ENCODE measurements around the gene LCP2.

Gene LCP2

GRCh38 chr5:170273968-170274710, 23.4 kb downstream of the LCP2 start:
- peak in 2 of 3 experiments; percentile 30 to 39 for DNase-seq (ENCODE audit: low read depth in 3 of 3)

GRCh38 chr5:170270293-170271069, 27.1 kb downstream of the LCP2 start:
- DNase-seq (ENCODE audit: low read depth in 3 of 3): no peak

- DNase-seq (ENCODE audit: low read depth in 3 of 3): no peak
These were observed 28.0 kb downstream of the LCP2 start for GRCh38 chr5:170269579-170269978.

- DNase-seq (ENCODE audit: low read depth in 3 of 3): no peak
These were observed 28.7 kb downstream of the LCP2 start for GRCh38 chr5:170268884-170269283.

GRCh38 chr5:170268153-170268689, 29.4 kb downstream of the LCP2 start:
- DNase-seq (ENCODE audit: low read depth in 3 of 3): no peak

GRCh38 chr5:170267431-170268152, 30.0 kb downstream of the LCP2 start:
- peak; percentile 49 to 59 (median 58) for DNase-seq (ENCODE audit: low read depth in 3 of 3)

DNA sequence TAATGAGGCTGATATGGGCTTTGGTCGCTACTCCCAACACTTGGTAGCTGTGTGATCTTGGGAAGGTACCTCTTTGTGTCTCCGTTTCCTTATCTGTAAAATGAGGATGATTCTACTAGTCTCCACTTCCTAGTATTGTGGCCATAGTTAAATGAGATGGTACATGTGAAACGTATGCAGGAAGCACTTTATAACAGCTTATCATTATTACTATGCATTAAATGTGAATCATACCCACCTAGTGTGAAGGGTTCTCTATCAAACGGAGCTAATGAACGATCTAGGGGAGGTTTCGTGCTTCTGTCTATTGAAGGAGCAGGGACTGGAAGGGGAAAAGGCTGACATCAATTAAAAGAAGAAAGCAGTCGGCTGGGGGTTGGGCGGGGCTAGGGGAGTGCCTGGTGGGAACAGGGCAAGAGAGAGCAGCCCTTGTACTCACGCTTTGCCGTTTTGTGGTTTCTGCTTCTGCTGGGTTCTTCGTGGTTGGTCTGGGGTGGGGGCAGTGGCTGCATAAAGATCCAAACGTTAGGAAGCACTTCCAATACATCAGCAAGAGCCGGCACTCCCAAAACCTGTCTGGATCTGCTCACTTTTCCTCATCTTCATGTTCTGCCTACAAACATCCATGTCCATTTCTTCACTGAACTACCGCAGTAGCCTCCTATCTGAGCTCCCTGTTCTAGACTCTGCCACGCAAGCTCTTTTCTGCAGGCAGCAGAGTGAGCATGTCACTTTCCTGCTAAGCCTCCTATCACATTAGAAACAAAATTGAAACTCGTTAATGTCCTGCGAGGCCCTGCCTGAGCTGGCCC, 30.8 kb downstream of the LCP2 start:
- DNase-seq (ENCODE audit: low read depth in 3 of 3): no peak

- DNase-seq (ENCODE audit: low read depth in 3 of 3): no peak
These were observed 32.1 kb downstream of the LCP2 start for GRCh38 chr5:170265522-170265921.

DNA sequence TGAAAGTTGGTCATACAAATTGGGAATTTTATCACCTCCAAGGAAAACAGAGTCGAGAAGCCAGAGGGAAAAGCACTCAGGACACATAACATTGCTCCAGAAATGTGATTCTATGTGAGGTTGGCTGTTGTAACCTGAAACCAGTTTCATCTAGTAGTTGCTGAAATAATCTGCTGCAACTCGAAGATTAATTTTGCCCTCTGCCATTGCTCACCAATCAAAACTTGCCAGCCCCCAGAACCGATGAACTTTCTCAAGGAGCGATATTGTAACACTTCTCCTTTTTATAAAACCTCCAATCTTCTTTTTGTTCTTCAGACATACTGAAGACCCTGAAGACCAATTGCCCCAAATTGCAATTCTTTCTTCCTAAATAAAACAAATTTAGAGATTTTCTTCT, 33.7 kb downstream of the LCP2 start:
- no peak for DNase-seq (ENCODE audit: low read depth in 3 of 3)

- DNase-seq (ENCODE audit: low read depth in 3 of 3): no peak
These were observed 35.2 kb downstream of the LCP2 start for GRCh38 chr5:170262061-170263045.

GRCh38 chr5:170261528-170262043, 36.0 kb downstream of the LCP2 start:
- no peak for DNase-seq (ENCODE audit: low read depth in 3 of 3)

DNA sequence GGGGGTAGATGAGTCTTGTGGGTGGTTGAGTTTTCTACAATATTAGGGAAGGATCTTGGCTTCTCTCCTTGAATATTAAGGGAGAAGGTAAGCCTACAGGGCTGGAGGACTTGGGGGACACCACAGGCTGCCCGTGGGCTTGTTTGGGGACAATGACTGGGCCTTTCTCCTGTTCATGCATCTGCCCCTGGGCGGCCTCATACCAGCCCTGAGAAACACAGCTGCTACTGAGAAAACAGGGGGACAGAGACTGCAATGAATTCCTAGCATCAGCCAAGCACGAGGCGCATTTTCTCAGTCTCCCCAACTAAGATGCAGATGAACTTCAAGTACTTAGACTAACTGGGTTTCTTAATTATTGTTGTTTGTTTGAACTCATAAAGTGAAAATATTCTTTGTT, 40.2 kb downstream of the LCP2 start:
- DNase-seq (ENCODE audit: low read depth in 3 of 3): no peak

DNA sequence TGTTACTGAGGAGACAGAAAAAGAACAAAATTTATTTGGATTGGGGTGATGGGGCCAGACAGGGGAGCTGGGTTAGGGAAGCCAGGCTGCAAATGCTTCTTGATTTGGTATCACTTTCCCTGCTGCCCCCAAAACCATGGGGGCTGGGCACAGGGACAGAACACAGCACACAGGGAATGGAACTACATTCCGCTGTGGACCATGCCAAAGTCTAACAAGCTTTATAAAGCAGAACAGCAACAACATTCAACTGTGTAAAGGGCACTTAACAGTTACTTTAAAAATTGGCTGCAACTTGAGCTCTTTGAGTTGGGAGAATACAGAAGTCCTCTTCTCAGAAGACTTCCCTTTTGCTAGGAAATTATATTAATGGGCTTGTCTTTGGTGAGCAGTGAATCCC, 41.0 kb downstream of the LCP2 start:
- DNase-seq (ENCODE audit: low read depth in 3 of 3): no peak

DNA sequence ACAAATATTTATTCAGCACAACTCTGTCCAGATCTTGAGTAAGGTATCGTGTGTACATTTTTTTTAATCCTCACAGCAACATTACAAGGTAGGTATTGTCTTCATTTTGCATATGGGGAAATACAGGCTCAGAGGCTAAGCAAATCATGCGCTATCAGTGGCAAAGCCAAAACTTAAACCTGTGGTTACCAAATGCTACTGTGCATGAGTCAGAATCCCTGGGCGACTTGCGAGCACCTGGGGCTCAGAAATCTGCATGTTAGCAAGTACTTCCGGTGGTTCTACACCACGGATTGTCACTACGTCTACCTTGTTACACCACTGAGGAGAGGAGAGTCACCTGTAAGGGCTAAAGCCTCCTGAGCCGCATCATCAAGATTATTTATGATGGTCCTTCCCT, 43.5 kb downstream of the LCP2 start:
- peak in 2 of 3 experiments; percentile 48 to 58 for DNase-seq (ENCODE audit: low read depth in 3 of 3)

GRCh38 chr5:170252720-170253350, 44.7 kb downstream of the LCP2 start:
- no peak for DNase-seq (ENCODE audit: low read depth in 3 of 3)

DNA sequence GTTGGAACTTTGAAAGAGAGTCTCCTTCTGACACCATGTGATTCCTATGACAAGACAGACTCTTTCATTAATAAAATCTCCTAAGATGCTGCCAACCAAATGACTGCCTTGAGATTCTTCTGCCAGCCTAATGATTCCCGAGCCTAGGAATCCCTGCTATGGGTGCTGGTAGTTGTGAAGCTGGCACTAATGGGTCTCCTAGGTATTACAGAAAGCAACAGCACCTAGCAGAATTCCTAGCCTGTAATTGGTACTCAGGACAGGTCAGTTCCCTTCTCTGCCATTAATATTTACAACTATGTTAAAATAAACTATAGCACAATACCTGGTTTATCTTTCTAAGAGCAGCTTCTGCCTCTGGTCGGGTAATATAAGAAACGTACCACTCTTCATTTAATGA, 45.5 kb downstream of the LCP2 start:
- no peak for DNase-seq (ENCODE audit: low read depth in 3 of 3)

GRCh38 chr5:170251462-170251861, 46.1 kb downstream of the LCP2 start:
- no peak for DNase-seq (ENCODE audit: low read depth in 3 of 3)

DNA sequence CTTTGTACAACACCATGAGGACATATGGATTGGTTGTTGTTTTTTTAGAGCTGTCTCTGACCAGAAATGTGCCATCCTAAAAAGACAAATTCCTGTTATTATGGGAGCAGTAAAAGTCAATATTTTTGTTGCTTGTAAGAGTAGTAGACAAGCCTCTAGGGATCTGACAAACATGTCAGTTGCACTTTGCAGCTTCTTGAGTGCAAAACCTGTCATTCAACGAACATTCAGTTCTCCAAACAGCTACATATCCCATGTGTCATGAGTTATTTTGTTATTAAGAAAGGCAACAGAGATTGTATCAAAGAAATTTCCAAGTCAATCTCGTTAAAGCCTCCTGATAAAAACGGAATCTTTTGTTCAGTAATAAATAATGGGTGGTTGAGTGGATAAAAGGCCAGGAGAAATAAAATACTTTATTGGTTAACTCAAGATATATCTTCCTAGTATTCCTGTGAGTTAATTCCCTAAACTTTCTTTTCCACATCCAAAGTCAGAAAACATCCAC, 46.7 kb downstream of the LCP2 start:
- DNase-seq (ENCODE audit: low read depth in 3 of 3): no peak

DNA sequence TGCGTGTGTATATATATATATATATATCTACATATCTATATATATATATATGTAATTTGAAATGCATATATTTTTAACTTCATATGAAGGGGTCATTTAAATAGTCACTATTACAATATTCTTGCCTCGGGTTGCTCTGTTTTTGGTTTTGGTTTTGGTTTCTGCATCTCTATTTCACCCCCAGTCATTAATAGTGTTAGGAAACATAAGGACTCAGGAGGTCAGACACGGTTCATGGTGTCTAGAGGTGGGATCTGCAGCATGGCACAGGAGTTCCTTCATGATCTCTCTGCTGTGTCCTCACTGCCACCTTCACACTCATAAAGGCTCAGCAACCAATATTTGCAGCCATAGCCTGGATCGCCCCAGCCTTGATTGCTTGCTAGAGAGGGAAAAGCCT, 48.2 kb downstream of the LCP2 start:
- DNase-seq (ENCODE audit: low read depth in 3 of 3): no peak

Data from stimulated activated CD4-positive, alpha-beta T cell treated with anti-CD3 and anti-CD28 coated beads, TNF-alpha, amount 100 ng/mL, for 4 hours (primary cell).